NCI-H526 treated with DMSO at 0.1 percent for 48 hours (cell line): Measurements from ENCODE around the gene LCE4A.

Experiments used
- DNase-seq: peaks from one replicate; lab custom pipeline; 2025; lab: John Stamatoyannopoulos, UW

LCE4A gene

DNA sequence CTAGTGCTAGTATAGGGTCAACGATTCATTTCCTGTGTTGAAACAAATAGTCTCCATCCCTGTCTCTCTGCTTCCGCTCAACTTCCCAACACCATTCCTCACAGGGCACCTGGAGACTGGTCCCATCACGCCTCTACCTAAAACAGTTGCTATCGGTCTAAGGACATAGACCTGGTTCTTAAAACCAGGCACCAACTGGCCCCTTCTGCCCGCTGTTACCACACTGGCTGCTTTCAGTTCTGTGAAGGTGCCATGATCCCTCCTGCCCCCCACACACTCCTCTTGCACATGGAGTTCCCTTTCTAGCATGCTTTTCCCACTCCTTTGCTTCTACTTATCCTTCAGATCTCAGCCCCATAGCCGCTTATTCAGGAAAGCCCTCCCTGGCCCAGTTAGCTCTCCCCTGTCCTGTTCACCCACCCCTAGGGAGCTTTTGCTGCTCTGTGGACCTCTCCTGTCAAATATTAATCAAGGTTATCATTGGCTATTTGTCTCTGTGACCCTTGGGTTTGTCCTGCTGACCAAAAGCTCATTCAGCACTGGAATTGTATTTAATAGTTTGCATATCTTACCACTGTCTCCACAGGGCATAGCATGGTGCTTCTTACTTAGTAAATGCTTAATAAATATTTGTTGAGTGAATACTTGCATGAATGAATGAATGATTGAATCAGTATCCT is 37.9 kb downstream of the LCE4A start:
- no peak for DNase-seq

DNA sequence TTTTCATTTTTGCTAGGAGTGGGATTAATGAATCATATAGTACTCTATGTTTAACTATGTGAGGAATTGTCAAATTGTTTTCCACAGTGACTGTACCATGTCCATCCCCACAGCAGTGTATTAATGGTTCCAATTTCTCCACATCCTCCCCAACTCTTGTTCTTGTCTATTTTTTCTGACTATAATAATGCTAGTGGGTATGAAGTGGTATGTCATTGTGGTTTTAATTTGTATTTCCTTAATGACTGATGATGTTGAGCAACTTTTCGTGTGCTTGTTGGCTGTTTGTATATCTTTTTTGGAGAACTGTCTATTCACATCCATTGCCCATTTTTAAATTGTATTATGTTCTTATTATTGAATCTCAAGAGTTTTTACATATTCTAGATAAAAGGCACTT is 39.9 kb downstream of the LCE4A start:
- DNase-seq = no peak

DNA sequence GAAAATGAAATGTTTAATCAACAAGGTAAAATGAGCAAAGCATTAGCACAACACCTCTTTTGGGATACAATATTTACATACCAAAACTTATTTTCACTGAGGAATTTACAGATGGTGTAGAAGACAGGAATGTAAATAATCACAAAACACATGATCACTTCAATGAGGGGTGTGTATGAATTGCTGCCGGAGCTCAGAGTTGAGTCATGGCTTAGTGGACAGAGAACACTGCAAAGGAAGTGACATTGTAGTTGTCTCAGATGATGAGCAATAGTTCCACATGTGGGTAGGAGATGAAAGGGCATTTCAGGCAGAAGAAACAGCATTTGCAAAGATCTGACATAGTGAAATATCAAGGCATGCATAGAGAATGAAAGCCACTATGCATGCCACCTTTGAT is 44.3 kb downstream of the LCE4A start:
- no peak for DNase-seq

DNA sequence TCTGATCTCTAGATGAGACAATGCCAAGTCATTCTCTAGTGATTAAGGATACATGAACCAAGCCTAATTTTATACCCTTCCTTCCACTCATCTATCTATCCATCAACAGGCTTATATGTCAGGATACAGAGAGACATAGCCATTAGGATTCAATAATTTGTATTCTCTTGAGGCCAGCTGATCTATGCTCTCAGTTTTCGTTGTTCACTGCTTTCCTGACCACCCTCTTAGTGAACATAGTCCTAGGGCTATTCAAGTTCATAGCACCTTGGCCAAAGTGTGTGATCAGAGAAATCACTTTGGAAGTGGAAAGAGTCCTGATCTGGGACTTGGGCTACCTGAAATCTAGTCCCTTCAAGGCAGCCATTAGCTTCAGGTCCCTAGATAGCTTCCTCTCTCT is 45.6 kb downstream of the LCE4A start:
- no peak for DNase-seq

- no peak for DNase-seq
Measured at GRCh38 chr1:152756872-152757271, 48.9 kb downstream of the LCE4A start.

DNA sequence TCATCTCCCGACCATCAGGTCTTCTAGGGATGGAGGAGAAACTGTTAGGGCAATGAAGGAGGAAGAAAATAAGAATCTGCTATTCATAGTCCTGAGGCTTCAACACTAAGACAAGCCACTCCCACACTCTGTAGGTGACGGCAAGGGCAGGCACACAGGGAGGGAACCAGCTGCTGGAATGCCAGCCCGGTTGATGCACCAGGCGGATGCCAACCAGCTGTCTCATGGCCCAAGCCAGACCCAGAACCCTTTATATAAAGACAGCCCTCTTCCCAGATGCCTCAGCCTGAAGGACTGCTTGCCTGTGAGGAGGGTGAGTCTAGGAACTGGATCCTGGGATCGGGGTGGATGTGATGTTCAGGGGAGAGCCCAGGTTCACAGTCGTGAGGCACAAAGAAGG is 49.8 kb downstream of the LCE4A start, which contains the start of gene KPRP:
Gene KPRP, plus strand, starts transcription at position 279 of the 400 bp plus-strand sequence. CDS start 1,564 bp downstream, outside the sequence.
- no peak for DNase-seq

DNA sequence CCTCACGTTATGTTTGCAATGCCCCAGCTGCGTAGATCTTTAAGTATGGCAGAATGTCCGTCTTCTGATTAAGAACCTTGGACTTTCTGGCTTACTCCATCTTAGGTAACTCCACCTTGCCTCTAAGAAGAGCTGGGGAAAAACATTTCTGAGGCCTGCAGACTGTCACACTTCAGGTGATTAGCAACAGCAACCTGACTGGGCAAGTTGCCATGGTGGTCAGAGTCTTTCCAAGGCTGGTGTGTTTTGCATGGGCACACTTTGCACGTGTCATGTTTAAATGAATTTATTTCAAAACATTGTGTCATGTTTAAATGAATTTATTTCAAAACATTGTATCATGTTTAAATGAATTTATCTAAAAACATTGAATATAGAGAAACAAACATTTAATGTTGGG is 50.7 kb downstream of the LCE4A start:
- DNase-seq = no peak
